MG63 (cell line): ENCODE results near the gene GRID1. TPM values are rescaled to one million over a fixed set of nuclear protein-coding genes. Genes with fewer than 3 reads are reported as not detected.

ENCODE experiments used
- DNase-seq: peaks from one replicate; pipeline ENCODE4 v3.0.0-alpha.2; 2020
- H3K27me3 ChIP-seq: fragments of 250-450 bp; sonication (Bioruptor Pico); 2 replicates; pipeline ENCODE4 v1.5.1; 2020; ENCODE audit warnings: mild to moderate bottlenecking, moderate library complexity
- H3K36me3 ChIP-seq: fragments of 250-450 bp; sonication (Bioruptor Pico); 2 replicates; pipeline ENCODE4 v1.5.1; 2020; ENCODE audit warnings: mild to moderate bottlenecking, moderate library complexity
- H3K4me3 ChIP-seq: fragments of 250-450 bp; sonication (Bioruptor Pico); 2 replicates; pipeline ENCODE4 v1.5.1; 2020; ENCODE audit warnings: mild to moderate bottlenecking, moderate library complexity
- H3K9me3 ChIP-seq: fragments of 250-450 bp; sonication (Bioruptor Pico); 2 replicates; pipeline ENCODE4 v1.5.1; 2020; ENCODE audit warnings: mild to moderate bottlenecking, moderate library complexity
- total RNA-seq: library from RNA; depleted of rRNA; stranded (reverse); fragments of >200 nt; shearing (Covaris generic); gene quantifications from 2 replicates; pipeline ENCODE4 v1.2.3, GENCODE V29; 2014; ENCODE audit warnings: low replicate concordance

GRID1 gene
- total RNA-seq, 1 experiment from 2014 or later, result 0.10 TPM

DNA sequence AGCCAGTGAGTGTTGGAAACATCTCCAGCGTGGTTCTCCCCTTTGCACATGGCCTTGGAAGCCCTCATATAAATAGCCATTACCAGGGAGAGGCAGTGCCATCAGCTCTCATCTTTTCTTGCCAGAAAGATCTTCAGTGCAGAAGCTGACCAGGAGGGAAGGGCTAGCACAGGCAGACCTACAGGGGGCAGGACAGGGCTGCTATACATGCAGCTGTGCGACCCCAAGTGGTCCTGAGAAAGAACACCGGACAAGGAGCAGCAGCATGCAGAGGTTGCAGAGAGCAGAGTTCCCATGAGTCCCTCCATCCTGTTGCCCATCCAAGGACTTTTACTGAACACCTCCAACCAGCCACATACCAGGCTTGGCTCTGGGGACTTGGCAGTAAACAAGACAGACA is 17.1 kb downstream of the GRID1 start:
- Histone ChIP-seq H3K36me3 (no peaks in the 10 kb centered on the region), H3K27me3 (no peaks in the 10 kb centered on the region), H3K9me3 (no peaks in the 10 kb centered on the region), H3K4me3 (no peak overlapping the region)
- DNase-seq, result peak; percentile 15

DNA sequence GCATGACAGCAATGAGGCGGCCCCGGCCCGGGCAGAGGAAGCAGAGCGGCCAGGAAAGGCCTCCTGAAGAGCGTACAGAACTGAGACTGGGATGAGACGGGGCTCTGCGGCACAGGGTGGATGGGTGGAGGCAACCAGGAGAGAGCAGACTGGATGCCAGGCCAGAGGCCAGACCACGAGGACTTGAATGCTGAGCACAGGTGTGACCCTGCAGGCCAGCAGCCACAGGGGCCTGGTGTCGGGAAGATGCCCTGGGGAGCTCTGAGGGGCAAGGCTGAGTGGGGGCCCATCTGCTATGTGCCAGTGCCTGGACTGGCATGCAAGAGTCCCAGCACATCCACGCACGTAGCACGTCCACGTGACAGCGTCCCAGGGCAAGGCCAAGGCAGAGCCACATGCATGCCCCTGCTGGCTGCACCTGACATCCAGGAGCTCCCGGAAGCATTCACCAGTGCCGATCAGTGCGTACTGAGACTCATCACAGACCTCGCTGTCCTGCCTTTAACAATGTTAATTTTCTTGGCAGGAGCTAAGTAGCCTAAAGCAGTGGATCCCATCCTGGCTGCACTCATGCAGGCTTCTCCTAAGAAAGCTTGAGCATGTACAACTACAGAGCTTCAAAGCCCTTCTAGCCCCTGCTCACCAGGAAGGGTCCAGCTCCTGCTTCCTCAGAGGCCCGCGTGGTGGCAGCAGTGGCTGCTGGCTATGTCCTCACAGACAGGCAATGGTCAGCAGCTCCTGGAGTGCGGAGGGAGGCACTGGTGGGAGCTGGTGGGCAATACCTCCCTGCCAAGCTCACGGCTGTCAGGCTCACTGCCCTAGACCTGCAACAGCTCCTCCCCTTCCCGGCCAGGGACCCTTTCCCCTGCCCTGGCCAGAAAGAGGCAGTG is 18.0 kb downstream of the GRID1 start:
- H3K4me3 ChIP-seq, result no peak overlapping the region
- no peaks in the 10 kb centered on the region for H3K27me3 ChIP-seq
- no peaks in the 10 kb centered on the region for H3K9me3 ChIP-seq
- DNase-seq, result no peak
- no peaks in the 10 kb centered on the region for H3K36me3 ChIP-seq

DNA sequence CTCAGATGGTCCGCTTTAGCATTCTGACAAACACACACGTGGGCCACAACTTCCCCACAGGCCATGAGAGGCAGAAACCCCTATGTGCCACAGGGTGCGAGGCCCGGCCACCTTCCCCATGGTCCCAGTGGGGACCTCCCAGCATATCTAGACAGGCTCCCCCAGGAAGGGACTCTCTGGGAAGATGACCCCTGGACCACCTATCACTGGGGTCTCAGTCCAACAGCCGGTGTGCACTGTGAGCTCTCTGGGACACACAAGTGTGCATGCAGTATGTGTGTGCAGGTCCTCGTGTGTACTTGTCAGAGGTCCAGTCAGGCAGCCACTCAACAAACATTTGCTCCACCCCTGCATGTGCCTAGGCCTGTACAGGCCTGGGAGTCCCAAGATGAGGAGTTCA is 18.7 kb downstream of the GRID1 start:
- H3K36me3 ChIP-seq, result no peaks in the 10 kb centered on the region
- no peak overlapping the region for H3K4me3 ChIP-seq
- H3K9me3 ChIP-seq, result no peaks in the 10 kb centered on the region
- no peak for DNase-seq
- H3K27me3 ChIP-seq, result no peaks in the 10 kb centered on the region

DNA sequence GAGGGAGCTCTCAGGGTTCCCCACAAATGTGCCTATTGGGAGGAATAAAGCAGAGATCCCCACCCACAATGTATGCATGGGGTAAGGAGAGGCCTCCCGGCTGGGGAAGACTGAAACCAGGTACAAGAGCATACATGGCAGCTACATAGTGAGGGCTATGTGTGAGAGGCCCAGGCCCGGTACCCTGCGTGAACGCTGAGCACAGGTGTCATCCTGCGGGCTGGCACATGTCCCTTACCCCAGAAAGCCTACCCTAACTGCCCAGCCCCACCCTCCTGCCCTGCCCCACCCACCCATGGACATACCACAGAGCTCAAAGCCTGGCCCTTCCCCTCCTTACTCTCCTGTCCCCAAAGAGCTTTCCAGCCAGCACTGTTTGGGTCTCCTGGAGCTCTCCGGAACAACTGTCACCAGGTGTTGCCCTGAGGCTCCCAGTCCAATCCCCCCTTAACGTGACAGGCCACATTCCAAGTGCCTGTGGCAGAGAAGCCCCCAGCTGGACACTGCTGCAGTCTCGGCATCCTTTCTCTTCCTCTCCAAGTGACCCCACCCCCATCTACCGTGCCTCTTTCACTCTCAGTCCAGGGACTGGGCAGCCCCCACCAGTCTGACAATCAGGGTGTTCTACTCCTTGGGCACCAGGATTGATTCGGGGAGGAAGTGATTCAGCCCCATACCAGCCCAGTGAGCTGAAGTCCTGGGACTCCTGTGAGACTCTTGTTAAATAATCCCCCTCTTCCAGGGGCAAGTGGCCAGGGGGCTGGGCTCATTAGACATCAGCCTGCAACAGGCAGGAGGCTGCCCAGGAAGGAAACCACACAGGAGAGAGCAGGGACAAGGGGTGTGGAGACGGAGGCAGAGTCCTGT is 19.6 kb downstream of the GRID1 start:
- peak; percentile 43 for DNase-seq
- H3K9me3 ChIP-seq, result no peaks in the 10 kb centered on the region

DNA sequence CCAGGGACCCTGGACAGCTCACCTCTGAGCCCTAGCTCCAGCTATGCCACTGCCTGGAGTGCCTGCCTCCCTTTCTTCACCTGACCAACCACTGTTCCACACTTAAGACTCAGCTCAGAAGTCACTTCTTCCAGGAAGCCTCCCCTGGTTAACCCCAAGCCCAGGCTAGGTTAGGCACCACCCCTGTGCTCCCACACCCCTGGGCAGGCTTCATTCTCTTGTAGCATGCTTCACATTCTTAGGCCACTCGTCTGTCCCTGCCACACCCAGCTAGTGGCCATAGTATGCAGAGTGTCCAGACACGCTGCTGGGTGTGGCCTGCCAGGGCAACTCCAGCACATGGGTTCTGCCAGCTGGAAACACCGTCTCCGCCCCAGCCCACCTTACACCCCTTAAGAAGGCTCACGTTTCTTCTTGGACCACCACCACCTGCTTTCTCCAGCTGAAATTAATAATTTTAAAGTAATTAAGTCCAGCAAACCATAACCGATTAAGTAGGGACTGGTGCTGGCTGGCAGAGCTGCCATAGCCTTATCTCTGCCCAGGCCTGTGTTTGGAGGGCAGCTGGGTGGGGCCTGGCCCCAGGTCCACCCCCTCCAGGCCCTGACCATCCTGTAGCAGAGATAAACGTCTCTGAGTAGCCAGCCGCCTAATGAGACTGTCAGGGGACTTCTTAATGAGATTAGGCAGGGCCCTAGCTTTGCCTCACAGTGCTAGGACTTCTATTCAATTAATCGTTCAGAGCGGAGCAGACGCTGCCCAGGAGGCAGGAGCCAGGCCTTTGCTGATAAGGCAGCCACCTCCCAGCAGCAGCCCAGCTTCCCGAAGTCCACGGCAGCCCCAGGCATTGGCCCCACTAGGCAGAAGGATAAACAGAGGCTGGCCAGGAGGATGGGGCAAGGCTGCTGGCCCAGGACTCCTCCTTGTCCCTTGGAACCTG is 20.5 kb downstream of the GRID1 start:
- H3K36me3 ChIP-seq, result no peaks in the 10 kb centered on the region
- no peaks in the 10 kb centered on the region for H3K27me3 ChIP-seq
- no peaks in the 10 kb centered on the region for H3K9me3 ChIP-seq
- peak; percentile 41 for DNase-seq
- H3K4me3 ChIP-seq, result no peak overlapping the region

More for the DNA sequence above, 19.6 kb downstream of the GRID1 start:
- Histone ChIP-seq H3K36me3 (no peaks in the 10 kb centered on the region), H3K4me3 (no peak overlapping the region), H3K27me3 (no peaks in the 10 kb centered on the region)

DNA sequence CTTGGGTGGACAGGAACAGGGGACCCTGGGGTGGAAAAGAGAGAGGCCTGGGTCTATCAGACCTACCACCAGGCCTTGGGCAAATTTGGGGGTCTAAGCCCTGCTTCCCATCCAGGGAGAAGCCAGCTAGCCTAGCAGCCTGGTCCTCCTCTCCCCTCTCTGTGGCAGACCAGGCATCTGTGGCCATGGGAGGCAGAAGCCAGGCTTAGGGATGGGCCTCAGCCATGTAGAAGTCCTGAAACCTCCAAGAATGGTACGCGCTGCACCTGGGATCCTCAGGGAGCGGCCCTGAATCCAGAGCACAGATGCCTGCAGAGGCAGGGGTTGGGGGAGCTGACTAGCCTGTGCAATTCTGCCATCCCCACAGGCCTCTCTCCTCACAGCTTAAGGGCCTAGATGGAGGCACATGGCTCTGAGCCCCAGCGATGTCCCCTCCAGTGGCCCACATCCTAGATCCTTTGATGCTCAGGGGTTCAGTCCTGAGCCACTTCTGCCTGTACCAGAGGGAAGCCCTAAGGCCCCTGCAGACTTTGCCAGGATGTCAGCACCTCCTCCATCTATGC is 21.2 kb downstream of the GRID1 start:
- H3K4me3 ChIP-seq, result no peak overlapping the region
- DNase-seq, result no peak
- no peaks in the 10 kb centered on the region for H3K27me3 ChIP-seq
- no peaks in the 10 kb centered on the region for H3K36me3 ChIP-seq
- H3K9me3 ChIP-seq, result no peaks in the 10 kb centered on the region

DNA sequence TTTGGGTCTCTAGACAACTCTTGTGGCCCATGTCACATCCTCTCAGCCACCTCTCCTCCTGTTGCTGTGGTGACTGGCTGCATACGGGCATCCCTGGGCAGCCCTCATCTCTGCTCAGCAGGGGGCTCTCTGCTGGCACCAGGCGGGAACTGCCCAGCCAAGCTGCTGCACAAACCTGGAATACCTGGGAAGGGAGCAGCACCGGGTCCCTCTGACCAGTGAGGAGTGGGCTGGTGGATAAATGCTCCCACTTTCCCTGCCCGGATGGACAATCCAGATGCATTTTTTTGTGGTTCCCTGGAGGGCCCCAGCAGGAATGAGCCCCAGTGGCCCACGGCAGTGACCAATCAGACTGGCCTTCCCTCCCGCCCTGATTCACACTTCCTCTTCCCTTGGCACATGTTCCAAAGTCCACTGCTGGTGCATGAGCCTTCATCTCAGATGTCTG is 21.9 kb downstream of the GRID1 start:
- DNase-seq, result peak; percentile 31
- no peaks in the 10 kb centered on the region for H3K9me3 ChIP-seq

DNA sequence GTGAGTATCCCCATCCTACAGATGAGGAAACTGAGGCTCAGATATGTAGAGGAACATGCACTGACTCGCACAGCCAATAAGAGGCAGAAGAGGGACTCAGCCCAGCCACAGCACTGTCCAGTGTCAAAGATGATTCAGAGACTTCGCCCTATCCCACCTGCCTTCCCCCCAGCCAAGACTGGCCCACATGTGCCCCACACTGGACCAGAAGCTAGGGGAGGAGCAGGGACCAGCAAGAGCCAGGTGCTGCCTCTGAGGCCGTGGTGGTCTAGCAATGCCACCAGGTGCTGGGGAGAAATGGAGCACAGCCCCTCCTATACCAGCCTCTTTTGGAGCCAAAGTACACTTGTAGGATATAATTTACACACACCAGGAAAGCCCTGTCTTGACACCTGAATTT is 22.3 kb downstream of the GRID1 start:
- Histone ChIP-seq H3K27me3 (no peaks in the 10 kb centered on the region), H3K4me3 (no peak overlapping the region), H3K36me3 (no peaks in the 10 kb centered on the region), H3K9me3 (no peaks in the 10 kb centered on the region)
- DNase-seq, result no peak

More for the DNA sequence above, 21.9 kb downstream of the GRID1 start:
- Histone ChIP-seq H3K27me3 (no peaks in the 10 kb centered on the region), H3K4me3 (no peak overlapping the region), H3K36me3 (no peaks in the 10 kb centered on the region)

DNA sequence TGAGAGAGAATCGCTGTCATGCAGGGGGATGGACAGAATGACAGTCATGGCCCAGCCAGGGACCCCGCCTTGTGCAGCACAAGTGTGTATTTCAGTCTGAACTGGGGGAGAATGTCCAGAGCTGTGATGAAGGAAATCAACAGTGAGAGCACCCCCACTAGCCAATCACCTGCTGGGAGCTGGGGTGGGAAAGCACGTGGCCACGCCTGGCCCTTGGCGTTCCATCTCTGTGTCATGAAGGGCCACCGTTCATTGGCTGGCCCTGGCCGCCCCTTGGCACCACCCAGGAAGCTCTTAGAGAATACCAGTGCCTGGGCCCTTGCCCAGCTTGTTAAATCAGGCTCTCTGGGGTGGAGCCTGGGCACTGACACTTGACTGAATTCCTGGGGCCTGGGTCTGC is 22.8 kb downstream of the GRID1 start:
- Histone ChIP-seq H3K27me3 (no peaks in the 10 kb centered on the region), H3K4me3 (no peak overlapping the region), H3K36me3 (no peaks in the 10 kb centered on the region), H3K9me3 (no peaks in the 10 kb centered on the region)
- DNase-seq, result no peak

DNA sequence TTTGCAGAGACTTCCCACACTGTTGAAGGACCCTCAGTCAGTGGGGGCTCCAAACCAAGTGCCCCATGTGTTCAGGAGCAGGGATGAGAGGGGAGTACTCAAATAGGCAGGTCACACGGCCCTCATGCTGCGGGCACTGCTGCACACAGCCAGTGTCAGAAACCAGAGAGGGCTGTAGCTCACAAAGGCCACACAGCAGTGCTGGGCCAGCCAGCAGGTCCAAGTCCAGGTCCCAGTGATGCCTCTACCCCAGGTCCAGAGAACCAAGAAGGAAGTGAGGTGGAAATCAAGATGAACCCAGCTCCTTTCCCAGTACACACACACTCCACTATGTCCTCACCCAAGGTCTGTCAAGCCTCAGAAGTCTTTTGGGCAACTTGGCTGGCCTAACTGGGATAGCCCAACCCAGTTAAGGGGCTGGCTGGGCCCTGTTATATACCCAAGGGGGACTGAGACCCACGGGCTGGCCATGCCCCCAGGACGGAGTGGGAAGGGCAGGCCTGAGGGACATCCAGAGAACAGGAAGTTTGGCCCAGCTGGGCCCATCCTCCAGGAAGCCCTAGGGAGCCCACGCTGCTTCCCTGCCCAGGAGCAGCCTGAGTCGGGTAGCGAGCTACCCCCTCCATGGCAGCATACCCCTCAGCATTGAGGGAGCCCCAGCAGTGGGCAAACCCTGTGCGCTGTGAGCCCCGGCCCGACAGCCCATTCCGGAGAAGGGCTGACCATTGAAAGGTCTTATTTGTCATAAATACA is 24.3 kb downstream of the GRID1 start:
- H3K9me3 ChIP-seq, result no peaks in the 10 kb centered on the region
- no peaks in the 10 kb centered on the region for H3K27me3 ChIP-seq
- H3K36me3 ChIP-seq, result no peaks in the 10 kb centered on the region
- DNase-seq, result no peak
- no peak overlapping the region for H3K4me3 ChIP-seq

DNA sequence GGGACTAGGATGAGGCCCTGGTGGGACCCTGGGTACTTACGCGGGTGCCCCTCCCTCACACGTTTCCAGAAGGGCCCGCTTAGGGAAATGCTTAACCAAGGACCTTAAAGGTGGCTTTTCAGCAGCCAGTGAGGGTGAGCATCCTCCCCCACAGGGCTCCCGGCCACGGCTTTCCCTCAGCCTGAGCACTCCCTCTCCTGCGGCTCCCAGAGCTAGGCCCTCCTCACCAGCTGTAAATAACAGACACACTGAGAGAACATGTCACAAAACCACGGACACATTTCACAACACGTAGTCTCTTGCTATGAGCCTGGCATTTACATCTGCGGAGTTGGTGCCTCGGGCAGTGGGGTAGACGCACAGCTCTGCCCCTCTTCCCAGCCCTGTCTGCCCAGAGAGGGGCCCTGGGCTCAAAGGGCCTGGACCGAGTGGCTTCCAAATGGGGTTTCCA is 25.2 kb downstream of the GRID1 start:
- Histone ChIP-seq H3K4me3 (no peak overlapping the region), H3K36me3 (no peaks in the 10 kb centered on the region), H3K27me3 (no peaks in the 10 kb centered on the region), H3K9me3 (no peaks in the 10 kb centered on the region)
- no peak for DNase-seq

DNA sequence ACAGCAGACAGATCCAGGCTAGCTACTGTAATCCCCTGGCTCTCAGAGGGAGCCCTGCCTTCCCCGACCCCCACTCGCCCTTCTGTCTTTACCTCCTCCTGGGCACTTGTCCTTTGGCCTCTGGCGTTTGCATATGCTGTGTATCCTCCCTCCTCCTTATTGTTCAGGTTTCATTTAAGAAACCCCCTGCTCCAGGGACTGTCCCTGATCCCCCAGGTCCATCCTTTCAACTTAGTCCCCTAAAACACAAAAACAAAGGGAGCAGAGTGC is 25.7 kb downstream of the GRID1 start:
- no peaks in the 10 kb centered on the region for H3K27me3 ChIP-seq
- H3K9me3 ChIP-seq, result no peaks in the 10 kb centered on the region
- H3K4me3 ChIP-seq, result no peak overlapping the region
- H3K36me3 ChIP-seq, result no peaks in the 10 kb centered on the region
- DNase-seq, result no peak

DNA sequence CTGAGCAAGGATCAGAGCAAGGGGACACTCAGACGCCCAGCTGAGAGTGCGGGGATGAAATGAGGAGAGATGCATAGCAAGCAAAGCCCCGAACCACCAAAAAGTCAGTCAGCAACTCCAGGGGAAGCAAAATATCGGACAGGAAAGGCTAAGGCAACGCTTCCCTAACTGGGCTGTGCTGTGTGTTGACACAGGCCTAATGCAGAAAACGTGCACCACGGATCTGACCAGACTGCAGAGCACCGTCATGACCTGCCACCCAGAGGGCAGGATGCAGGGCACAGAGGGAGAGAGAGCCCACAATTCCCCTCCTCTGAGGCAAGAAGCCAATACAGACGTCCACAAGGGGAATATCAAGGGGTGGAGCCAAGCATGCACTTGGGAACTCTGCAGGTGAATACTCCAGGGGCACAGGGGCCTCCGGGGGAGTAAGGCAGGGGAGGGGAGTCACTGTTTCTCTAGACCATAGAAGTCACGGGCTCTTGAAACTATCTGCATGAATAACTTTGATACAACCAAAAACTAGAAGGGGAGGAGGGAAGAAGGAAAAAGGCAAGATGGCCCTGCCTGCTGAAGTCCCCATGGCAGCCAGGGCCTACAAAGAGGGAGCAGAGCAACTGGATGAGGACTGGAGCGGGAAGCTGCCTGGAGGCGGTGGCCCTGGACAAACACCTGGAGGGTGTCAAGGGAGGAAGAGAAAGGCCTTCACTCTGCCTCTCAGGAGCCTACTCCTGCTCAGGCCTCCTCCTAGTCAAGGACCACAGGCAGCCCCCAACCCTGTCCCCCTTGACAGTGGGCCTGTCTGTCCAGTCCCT is 26.2 kb downstream of the GRID1 start:
- Histone ChIP-seq H3K9me3 (no peaks in the 10 kb centered on the region), H3K4me3 (no peak overlapping the region), H3K27me3 (no peaks in the 10 kb centered on the region), H3K36me3 (no peaks in the 10 kb centered on the region)
- no peak for DNase-seq

DNA sequence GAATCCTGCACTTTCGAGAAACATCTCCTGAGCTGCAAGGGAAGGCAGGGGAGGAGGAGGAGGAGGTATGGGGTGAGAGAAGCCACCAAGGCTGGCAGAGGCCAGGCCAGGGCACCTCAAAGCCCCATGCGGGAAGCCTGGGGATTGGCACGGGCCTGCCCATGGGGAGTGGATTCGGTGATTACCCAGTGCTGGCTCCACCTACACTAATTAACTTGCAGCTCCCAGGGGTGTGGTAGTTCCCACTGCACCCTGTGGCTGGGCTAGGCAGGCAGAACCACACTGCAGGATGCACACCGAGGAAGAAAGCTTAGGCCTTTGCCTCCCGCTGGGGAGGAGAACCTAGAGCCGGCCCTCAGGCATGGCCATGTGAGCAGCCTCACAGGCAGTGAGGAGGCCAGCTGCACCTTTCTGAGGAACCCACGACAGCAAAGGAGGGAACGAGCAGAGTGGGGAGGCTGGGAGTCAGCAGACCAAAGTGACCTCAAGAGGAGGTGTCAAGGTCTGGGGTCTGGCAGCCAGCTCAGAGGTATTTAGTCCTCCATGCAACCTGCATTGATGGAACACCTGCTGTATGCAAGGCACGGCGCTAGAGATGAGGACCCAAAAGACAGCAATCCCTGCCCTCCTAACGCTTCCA is 27.2 kb downstream of the GRID1 start:
- Histone ChIP-seq H3K27me3 (no peaks in the 10 kb centered on the region), H3K9me3 (no peaks in the 10 kb centered on the region), H3K4me3 (no peak overlapping the region), H3K36me3 (no peaks in the 10 kb centered on the region)
- no peak for DNase-seq
